NCI-H2029 treated with DMSO at 0.1 percent for 48 hours (cell line): ENCODE results near the gene DCTD.

Experiments used
- DNase-seq: peaks from one replicate; lab custom pipeline; 2025; lab: John Stamatoyannopoulos, UW

DCTD gene

DNA sequence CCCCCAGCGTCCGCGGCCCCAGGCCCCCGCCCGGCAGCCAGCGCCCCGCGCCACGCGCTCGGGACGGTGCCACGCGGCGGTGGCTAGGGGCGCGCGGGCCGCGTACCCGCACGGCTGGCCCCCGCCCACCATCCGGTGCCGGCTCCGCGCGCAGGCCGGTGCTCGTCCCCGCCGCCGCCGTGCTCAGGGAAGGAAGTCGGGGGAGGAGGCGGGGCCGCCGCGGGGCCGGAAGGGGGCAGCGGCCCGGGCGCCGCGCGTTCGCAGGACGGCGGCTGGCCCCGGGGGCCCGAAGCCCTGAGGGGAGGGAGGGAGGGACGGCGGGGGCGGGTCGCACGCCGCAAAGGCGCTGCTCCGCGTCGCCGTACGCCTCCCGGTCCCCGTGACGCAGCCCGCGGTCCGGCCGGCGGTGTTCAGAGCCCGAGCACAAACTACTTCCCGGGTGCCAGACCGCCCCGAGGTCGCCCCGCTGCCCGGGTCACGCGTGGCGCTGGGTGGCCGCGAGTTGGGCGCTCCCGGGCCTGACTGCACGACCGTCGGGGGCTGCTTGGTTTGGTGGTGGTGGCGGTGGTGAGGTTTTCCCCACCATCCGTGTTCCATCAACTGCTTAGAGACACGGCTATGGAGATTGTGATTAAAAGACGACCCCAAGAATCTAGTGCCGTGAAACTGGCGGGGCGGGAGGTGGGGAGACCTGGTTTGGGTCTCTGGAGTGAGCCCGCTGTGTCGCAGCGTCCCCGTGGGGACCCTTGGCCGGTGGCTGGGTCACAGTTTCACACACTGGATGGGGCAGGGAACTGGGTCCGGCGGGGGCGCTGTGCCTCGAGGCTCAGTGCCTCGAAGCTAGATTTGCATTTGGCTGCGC is at the start of gene DCTD:
DCTD (minus strand) TSS at position 205 of the 862 bp plus-strand sequence. CDS start 1,818 bp downstream, outside the sequence.
- DNase-seq, result peak; percentile 9

DNA sequence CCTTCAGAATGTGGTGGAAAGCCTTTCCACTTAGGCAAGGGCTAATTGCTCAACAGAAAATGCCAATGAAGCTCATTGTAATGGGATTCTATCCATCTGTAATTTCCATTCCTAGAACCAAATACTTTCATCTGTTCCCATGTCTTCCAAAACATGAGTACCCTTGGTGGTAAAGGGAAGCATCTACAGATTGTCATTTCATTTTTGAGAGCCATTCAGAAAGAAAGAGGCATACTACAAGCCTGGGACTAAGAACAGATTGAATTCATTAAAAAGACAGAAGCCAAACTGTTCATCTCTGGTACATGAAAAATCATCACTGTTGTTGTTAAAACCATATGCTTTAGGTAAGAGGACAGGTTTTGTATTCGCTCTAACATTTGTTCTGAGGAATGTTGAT is 43.6 kb upstream of the DCTD start:
- no peak for DNase-seq

DNA sequence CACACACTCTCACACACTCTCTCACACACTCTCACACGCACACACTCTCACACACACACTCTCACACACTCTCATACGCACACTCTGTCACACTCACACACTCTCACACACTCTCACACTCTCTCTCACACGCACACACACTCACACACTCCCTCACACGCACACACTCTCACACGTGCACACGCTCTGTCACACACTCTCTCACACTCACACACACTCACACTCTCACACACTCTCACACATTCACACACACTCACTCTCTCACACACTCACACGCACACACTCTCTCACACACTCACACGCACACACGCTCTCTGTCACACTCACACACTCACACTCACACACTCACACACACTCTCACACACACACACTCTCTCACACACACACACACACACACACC is 43.0 kb upstream of the DCTD start:
- DNase-seq, result no peak

DNA sequence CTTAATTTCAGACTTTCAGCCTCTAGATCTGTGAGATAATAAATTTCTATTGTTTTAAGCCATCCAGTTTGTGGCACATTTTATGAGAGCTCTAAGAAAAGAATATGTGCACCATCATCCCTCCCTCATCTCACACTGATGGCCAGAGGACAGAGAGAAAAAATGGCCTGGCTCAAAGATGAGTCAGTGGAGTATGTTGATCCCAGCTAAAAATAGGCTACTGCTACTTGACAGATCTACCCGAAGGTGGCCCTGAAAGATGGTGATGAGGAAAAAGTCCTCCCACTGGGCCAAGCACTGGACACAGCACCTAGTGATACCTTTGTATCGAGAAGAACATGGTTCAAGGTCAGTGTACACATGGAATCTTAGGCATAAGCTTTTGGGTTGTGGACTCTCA is 38.2 kb upstream of the DCTD start:
- DNase-seq, result no peak

DNA sequence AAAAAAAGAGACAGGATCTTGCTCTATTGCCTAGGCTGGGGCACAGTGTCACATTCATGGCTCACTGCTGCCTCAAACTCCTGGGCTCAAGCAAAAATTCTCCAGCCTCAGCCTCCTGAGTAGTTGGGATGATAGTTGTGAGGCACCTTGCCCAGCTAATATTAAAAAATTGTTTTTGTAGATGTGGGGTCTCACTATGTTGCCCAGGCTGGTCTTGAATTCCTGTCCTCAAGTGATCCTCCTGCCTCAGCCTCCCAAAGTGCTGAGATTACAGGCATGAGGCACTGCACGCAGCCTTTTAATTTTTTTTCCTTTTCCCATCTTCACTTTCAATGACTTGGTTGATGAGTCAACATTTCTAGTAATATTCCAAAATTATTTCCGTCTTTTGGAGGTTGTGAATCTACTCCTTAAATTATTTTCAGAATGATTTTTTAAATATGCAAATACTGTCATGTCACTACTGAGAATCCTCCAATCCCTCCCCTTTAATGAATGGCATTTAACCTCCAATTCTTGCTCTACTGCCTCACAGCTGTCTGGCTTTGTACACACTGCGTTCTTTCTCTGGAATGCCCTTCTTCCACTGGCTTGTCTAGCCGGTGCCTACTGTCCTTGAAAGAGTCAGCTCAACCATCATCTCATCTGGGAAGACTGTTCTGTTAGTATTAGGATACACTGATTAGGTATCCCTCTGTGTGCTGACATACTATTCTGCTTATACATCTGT is 27.5 kb upstream of the DCTD start:
- DNase-seq, result no peak

DNA sequence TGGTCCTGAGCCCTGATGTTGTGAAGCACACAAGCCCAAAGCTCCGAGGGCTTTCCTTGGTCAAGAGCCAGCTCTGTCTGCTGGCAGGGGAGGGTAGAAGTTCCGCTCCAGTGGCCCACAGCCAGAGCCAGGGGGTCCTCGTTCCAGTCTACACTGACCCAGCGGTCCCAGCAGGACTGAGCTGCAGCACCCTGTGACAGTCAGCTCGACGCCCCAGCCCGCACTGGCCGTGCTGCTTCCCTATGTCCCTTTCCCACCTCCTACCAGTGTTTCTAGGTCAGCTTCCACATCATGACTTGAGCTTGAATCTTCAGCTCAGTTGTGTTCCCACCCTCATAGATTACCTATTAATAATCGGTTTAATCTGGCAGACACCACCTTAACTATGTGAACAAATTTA is 22.5 kb upstream of the DCTD start:
- DNase-seq, result no peak

DNA sequence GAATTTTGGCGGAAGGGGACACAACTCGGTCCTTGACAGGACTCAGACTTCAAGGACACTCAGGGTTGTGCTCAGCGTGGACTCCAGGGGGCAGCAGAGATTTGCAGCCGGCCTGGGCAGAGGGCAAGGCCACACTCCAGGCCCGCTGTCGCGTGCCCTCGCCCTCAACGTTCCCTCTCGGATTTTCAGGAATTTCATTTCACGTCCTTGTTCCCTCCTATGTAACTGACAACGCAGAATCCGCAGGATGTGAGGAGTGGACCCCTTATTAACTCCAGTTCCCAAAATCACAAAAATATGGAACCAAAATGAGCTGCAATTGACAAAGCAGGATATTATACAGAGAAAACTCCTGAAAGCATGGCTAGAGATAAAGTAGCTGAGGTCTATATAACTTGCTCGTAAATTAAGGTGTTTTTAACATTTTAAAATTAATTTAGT is 21.0 kb upstream of the DCTD start:
- peak; percentile 25 for DNase-seq

DNA sequence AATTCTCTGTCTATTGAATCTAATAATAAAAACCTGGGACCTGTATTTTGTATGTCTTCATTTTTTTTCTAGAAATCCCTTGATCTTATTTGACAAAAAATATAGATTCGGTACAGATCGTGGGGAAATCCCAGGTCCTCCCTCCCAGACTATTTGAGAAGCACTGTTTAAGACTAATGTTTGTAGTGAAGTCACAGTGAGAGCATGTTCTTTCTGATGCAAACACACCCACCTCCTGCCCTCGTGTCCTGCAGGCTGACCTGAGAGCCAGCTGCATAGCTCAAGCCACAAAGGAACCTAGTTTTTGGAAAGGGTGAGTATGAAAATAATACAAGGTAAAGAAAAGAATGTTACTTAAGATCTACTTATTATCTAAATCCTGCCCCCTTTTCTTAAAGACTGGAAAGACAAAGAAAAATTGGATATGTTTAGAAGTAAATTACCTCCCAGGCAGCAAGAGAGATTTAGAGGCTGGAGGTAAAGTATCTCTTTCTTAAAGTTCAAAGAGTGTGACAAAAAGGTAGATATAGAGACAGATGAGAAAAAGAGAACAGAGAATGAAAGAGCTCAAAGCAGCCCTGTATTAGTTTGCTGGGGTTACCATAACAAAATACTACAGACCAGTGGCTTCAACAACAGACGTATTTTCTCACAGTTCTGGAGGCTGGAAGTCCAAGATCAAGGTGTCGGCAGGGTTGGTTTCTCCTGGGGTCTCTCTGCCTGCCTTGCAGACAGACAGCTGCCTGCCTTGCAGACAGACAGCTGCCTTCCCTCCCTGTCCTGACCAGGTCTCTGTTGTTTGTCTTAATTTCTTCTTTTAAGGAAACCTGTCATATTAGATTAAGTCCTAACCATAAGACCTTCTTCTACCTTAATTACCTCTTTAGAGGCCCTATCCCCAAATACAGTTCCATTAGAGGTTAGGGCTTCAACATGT is 20.4 kb upstream of the DCTD start:
- DNase-seq, result no peak

DNA sequence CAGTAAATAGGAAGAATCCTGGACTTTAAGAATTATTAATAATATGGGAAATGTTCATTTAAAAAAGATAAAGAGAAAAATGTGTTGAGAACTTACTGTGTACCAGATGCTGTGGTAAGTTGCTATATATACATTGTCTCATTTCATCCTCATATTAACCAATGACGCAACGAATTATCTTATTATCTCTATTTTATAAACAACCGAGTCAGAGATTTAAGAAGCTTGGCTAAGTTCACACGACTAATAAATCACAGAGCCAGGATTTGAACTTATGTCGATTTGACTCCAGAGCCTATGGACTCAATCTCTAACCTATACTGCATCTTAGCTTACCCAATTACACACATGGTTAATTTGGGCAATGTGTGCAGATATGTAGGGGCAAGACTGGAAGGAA is 15.5 kb upstream of the DCTD start:
- DNase-seq, result no peak

DNA sequence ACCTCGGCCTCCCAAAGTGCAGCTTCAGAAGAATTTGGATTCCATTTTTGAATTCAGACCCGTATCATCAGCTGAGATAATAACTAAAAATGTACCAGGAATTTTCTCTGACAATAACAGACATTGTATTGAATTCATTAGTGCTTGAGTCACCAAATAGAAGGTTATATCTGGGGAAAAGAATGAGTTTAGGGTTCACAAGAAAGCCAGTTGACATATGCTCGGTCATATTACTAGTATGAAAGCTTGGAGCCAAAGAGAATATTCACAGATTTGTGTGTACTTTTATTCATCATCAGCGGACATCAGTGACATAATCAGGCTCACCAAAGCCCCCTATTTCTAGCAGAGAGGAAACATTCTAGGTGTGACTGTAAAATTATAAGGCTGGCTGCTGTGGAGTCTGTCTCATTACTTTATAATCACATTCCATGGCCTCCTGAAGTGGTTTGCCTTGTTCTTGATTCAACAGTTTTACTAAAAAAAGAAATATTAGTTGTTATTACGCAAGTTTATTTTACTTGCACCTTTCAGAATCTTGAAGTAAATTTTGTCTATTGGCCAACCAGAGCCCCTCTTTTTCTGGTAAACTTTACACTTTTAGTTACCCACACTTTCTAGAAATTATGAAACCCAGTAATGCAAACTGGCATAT is 14.6 kb upstream of the DCTD start:
- DNase-seq, result no peak

DNA sequence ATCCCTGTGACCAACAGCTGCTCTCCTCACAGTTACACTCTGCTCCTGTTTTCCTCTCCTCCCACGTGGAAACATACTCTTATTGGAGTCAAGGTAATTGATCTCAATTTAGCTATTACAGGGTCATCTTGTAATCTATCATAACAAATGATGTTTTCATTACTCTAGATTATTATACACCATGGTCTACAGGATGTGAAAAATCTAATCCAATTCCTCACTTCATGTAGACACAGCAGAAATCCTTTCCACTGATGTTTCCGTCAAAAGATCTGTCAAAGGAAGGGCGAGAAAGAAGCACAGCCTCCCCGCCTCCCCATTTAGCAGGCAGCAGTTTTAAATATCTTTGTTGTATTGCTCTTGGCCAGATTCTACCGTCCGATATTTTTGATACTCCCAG is 13.7 kb upstream of the DCTD start:
- no peak for DNase-seq

DNA sequence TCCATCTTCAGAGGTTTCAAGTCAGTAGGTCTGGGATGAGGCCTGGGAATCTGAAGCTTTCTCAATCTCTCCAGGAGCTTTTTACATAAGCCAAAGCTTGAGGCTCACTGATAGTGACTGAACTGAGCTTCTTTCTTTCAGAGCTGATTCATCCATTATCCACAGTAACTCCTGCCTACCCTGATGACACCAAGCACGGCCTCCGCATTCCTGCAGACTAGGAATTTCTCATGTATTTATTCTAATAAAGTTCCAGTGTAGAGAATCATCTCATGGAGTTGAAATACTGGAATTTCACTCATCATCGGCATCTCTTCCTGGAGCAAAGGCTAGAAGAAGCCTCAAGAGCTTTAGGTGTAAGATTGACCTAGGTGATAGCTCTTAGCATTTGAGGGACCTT is 12.1 kb upstream of the DCTD start:
- no peak for DNase-seq

DNA sequence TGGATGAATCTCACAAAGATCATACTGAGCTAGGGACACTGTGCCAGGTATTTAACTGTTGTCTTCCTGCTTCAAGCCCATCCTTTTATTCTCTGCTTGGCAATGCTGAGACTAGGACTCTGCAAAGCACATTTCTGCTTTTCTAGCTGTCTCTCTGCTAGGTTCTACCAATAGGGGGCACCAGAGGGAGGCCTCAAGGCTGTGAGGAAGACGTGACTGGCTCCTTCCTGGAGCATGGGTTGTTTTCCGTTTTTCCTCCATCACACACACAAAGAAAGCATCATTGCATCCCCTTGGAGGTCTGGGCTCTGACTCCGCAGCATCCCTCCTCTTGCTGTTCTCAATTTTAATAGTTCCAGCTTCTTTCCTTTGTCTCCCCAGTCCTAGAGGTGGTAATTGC is 10.9 kb upstream of the DCTD start:
- no peak for DNase-seq

DNA sequence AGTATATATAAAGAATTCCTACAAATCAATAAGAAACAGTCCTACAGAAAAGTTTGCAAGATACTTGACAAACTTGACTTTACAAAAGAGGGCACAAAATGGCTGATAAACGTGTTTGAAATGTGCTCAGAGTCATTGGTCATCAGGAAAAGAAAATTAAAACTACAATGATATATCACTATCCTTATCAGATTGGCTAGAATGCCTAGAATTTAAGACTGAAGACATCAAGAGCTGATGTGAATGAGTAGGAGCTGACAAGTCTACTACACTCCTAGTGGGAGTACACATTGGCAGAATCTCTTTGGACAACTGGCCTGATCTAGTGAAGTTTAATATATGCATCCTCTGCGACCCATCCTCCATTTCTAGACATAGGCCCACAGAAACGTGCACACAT is 10.3 kb upstream of the DCTD start:
- no peak for DNase-seq

DNA sequence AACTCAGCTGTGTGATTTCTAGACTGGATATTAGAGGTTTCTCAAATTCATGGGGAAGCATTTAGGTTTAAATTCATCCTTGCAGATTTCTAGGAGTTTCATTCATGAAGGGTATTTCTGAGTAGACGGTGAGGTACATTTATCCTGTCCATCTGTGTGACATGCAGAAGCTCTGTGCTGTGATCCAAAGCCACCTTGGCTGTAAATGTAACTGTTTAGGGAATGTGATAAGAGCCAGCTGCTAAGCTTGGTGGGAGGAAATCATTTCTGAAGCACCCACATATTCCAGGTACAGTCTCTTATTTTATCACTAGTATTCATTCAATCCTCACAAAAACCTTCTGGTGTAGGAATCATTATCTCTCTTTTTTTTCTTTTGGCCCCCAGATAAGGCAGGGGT is 8.7 kb upstream of the DCTD start:
- no peak for DNase-seq

DNA sequence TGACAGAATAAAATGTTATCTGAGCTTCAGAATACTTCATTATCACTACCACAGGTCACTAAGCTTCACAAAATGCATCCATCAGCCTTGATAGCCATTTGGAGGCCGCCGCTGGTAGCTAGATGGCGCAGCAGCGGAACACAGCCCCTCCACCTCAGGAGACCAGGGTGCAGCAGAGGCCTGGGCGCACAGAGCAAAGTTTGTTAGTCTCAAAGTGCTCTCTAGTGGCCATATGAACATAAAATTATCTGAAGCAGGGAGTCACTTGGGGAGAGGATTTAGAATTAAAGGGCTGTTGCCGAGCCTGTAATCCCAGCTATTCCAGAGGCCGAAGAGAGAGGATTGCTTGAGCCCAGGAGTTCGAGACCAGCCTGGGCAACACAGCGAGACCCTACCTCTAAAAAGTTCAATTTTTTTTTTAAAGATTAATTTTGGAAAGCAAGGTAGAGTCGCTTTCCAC is 8.1 kb upstream of the DCTD start:
- DNase-seq, result peak; percentile 27

DNA sequence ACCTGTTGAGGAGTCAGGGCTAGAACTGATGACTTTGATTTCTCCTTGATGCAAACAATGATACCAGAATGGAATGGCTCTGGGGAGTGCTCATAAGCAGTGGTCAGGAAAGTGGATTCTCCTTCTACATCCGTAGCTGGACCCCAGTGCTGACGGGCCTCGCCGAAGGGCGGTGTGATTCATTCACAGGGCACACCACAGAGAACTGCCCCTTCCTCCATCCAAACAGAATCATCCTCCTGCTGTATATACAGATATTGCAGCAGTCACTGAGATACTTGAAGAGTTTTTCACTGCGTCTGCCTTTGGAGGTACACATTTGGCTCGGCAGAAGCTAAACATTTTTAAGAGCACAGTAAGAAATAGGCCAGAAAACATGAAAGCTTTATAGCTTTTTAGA is 7.3 kb upstream of the DCTD start:
- no peak for DNase-seq

DNA sequence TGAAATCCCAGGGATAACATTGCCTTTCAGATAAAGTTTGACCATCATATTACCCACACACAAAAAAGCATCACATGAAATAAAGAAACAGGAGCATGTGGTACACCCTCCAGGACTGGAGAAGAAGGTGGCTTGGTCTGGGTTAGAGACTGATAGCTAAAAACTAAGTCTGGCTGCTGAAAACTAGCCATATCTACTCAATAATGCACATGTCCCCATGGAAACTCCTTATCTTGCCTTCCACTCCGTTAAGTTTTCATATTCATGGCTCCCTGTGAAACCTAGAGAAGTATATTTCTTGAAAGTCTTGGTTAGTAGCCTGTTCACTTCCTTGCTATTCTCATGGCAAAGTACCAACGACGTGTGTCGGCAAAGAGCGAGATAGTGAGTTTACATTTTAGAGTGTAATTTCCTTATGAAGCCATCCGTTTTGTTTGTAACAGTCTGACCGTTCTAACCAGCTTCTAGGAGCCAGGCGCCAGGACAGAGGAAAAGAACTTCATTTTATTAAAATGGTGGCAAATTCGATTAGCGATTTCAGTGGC is 6.7 kb upstream of the DCTD start:
- no peak for DNase-seq

DNA sequence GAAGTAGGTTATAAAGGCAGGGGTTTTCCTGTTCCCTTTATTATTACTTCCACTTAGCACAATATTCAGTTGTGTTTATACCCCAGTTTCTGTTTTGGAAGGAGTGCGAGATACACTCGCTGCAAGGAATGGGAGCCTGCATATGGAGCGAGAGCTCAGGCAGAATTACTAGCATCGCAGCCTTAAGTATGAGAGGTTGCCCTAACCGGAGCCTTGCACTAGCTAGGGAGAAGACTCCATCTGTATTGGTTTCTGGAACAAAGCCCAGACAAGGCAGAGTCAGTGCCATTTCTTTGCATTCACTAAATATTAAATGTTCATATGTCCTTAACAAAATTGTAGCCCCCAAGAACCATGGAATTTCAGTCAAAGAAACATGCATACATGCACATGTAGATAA is 6.2 kb upstream of the DCTD start:
- DNase-seq, result no peak

DNA sequence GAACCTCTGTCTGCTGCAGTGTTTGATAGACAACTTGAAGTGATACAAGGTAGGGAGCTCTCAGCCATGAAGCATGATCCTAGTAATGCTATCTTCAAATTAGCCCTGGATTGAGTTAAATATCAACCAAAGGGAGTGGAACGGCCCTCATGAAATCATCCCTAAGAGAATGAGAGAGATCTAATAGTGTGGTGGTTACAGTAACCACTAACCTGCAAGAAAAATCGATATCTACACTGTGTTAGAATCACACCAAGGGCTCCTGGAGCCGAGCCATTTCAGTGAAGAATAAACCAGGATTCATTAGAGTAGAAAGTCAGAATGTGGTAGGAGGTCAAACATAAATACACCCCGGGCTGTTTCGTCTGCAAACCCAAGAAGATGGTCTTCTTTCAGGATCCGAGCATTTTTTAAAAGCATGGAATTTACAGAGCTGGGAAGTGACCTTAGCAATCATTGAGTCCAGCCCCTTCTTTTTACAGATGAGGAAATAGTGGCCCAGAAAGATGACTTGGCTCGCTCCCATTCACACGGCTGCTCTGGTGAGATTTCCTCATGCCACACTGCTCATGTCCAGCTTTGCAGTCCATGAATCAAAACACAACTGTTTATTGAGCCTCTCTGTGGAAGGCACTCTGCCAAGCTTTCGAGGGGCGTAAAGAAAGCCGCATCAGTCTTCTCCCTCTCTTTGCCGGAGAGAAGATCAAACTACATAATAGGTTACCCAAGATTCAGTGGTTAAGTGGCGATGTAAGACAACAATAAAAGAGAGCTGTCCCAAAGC is 5.5 kb upstream of the DCTD start:
- DNase-seq, result peak; percentile 45

DNA sequence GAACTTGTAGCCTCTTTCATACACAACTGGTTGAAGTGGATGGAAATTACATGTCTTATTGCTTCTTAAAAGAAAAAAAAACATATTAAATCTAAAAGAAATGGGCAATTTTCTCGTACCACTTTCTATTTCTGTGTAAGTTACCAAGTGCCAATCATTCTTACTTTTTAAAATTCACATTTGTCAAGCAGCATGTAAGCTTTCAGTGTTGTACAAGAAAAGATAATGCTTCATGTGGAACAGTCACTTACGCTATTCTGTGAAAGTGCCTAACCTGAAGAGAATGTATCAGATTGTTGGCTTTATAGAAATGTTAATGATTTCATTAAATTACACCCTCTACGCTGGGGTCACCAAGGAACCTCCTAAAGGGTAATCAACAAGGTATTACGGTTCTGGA is 4.4 kb upstream of the DCTD start:
- DNase-seq, result no peak
